OCI-LY3 (cell line): Measurements from ENCODE around the gene AVEN.
"Not testable (repeated sequence)": the region's sequence is repeated elsewhere in the genome, so short reads cannot be mapped to it uniquely, and the experiment has no call there.

ENCODE experiments used
- H2AFZ ChIP-seq: fragments of 200-600, 300-600 bp; shearing (Covaris generic); 2 replicates; pipeline ENCODE4 v1.6.0; 2014; ENCODE audit warnings: antibody characterized with exemption, low read depth, low read length
- H3K27ac ChIP-seq: fragments of 200-600, 300-600 bp; sonication (generic); 2 replicates; pipeline ENCODE4 v1.5.1; 2014; ENCODE audit warnings: mild to moderate bottlenecking, low read length, moderate library complexity, mixed read lengths
- H3K27me3 ChIP-seq: fragments of 200-600, 300-600 bp; sonication (generic); 2 replicates; pipeline ENCODE4 v1.6.1; 2014; ENCODE audit warnings: low read depth, low read length, mixed read lengths
- H3K36me3 ChIP-seq: fragments of 200-600, 300-600 bp; sonication (generic); replicated peaks from 2 replicates; pipeline ENCODE3; 2014; ENCODE audit warnings: low read depth, low read length, mixed read lengths
- H3K4me1 ChIP-seq: fragments of 300-600, 200-600 bp; sonication (generic); 2 replicates; pipeline ENCODE4 v1.6.1; 2014; ENCODE audit warnings: low read length, mixed read lengths
- H3K4me2 ChIP-seq: fragments of 200-600, 300-600 bp; sonication (generic); 2 replicates; pipeline ENCODE4 v1.6.1; 2014; ENCODE audit warnings: low read length, mixed read lengths
- H3K4me3 ChIP-seq: fragments of 300-600, 200-600 bp; sonication (generic); 2 replicates; pipeline ENCODE4 v1.5.1; 2014; ENCODE audit warnings: antibody characterized with exemption, mild to moderate bottlenecking, low read length, moderate library complexity
- H3K79me2 ChIP-seq: fragments of 300-600, 200-600 bp; shearing (Covaris generic); 2 replicates; pipeline ENCODE4 v1.6.1; 2014; ENCODE audit warnings: mild to moderate bottlenecking, low read length, mixed read lengths
- H3K9ac ChIP-seq: fragments of 300-600, 200-600 bp; shearing (Covaris generic); 2 replicates; pipeline ENCODE4 v1.6.0; 2014; ENCODE audit warnings: mild to moderate bottlenecking, low read length, moderate library complexity
- H3K9me3 ChIP-seq: fragments of 200-600, 300-600 bp; shearing (Covaris generic); 2 replicates; pipeline ENCODE4 v1.6.1; 2014; ENCODE audit warnings: low read length, mixed read lengths; ENCODE audit not compliant: insufficient read depth
- H4K20me1 ChIP-seq: fragments of 200-600, 300-600 bp; sonication (generic); 2 replicates; pipeline ENCODE4 v1.6.1; 2016; ENCODE audit warnings: low read length, mixed read lengths; ENCODE audit not compliant: insufficient read depth
- CTCF ChIP-seq: fragments of 200-600, 300-600 bp; sonication (generic); IDR thresholded peaks from 2 replicates; pipeline ENCODE4 v1.5.1; 2014; ENCODE audit warnings: antibody characterized with exemption, low read length, low read depth
- EZH2phosphoT487 ChIP-seq: fragments of 200-600 bp; shearing (Covaris generic); IDR thresholded peaks from 2 replicates; pipeline ENCODE4 v1.6.1; 2018; ENCODE audit warnings: antibody characterized with exemption, mixed run types, low read depth

AVEN gene

GRCh38 chr15:33830351-33830750 is 208.7 kb downstream of the AVEN start:
- H3K4me1 ChIP-seq = no peaks in the 10 kb centered on the region
- H3K79me2 ChIP-seq = no peaks in the 10 kb centered on the region
- TF ChIP-seq EZH2phosphoT487 (no peak), CTCF (no peak)
- no peak overlapping the region for H3K4me3 ChIP-seq
- no peaks in the 10 kb centered on the region for H4K20me1 ChIP-seq
- no peak overlapping the region for H2AFZ ChIP-seq
- no peak overlapping the region for H3K9ac ChIP-seq
- H3K4me2 ChIP-seq = no peak overlapping the region
- no peaks in the 10 kb centered on the region for H3K9me3 ChIP-seq
- peaks cover 7% of the 10 kb centered on the region; the same call in 1 of the 2 replicates for H3K27me3 ChIP-seq
- no peaks in the 10 kb centered on the region for H3K36me3 ChIP-seq
- H3K27ac ChIP-seq = no peak overlapping the region

GRCh38 chr15:33826201-33826600 is 212.8 kb downstream of the AVEN start:
- Histone ChIP-seq H3K9me3 (no peaks in the 10 kb centered on the region), H3K27ac (no peak overlapping the region), H2AFZ (no peak overlapping the region), H4K20me1 (no peaks in the 10 kb centered on the region), H3K4me3 (no peak overlapping the region), H3K27me3 (peaks cover 7% of the 10 kb centered on the region; the same call in 1 of the 2 replicates), H3K4me1 (no peaks in the 10 kb centered on the region), H3K36me3 (no peaks in the 10 kb centered on the region), H3K79me2 (no peaks in the 10 kb centered on the region), H3K9ac (no peak overlapping the region), H3K4me2 (no peak overlapping the region)
- TF ChIP-seq CTCF (no peak), EZH2phosphoT487 (no peak)

- Histone ChIP-seq H3K4me1 (no peaks in the 10 kb centered on the region), H3K9ac (no peak overlapping the region), H3K27me3 (peaks cover 2% of the 10 kb centered on the region; the same call in 1 of the 2 replicates), H3K9me3 (no peaks in the 10 kb centered on the region), H2AFZ (no peak overlapping the region), H3K27ac (no peak overlapping the region), H3K79me2 (no peaks in the 10 kb centered on the region), H3K4me2 (no peak overlapping the region), H3K4me3 (no peak overlapping the region), H3K36me3 (no peaks in the 10 kb centered on the region), H4K20me1 (no peaks in the 10 kb centered on the region)
- TF ChIP-seq EZH2phosphoT487 = no peak
- no peak for TF ChIP-seq CTCF
Observed at GRCh38 chr15:33825453-33825852, 213.6 kb downstream of the AVEN start.

- no peaks in the 10 kb centered on the region for H3K4me1 ChIP-seq
- H3K79me2 ChIP-seq = no peaks in the 10 kb centered on the region
- no peak overlapping the region for H3K27ac ChIP-seq
- no peaks in the 10 kb centered on the region for H3K9me3 ChIP-seq
- no peak for TF ChIP-seq EZH2phosphoT487
- no peaks in the 10 kb centered on the region for H4K20me1 ChIP-seq
- H3K36me3 ChIP-seq = no peaks in the 10 kb centered on the region
- no peak overlapping the region for H2AFZ ChIP-seq
- H3K4me2 ChIP-seq = no peak overlapping the region
- no peak overlapping the region for H3K9ac ChIP-seq
- no peak overlapping the region for H3K4me3 ChIP-seq
- H3K27me3 ChIP-seq = no peaks in the 10 kb centered on the region
Observed at GRCh38 chr15:33823119-33823518, 215.9 kb downstream of the AVEN start.

GRCh38 chr15:33822479-33822878 is 216.5 kb downstream of the AVEN start:
- H3K4me1 ChIP-seq = no peaks in the 10 kb centered on the region
- H3K4me2 ChIP-seq = no peak overlapping the region
- TF ChIP-seq EZH2phosphoT487 = no peak
- H3K9ac ChIP-seq = no peak overlapping the region
- H4K20me1 ChIP-seq = no peaks in the 10 kb centered on the region
- H3K9me3 ChIP-seq = no peaks in the 10 kb centered on the region
- no peaks in the 10 kb centered on the region for H3K36me3 ChIP-seq
- no peaks in the 10 kb centered on the region for H3K79me2 ChIP-seq
- H3K4me3 ChIP-seq = no peak overlapping the region
- H3K27me3 ChIP-seq = no peaks in the 10 kb centered on the region
- no peak overlapping the region for H3K27ac ChIP-seq
- H2AFZ ChIP-seq = no peak overlapping the region

- H3K4me2 ChIP-seq, H3K79me2 ChIP-seq, H4K20me1 ChIP-seq, H3K27ac ChIP-seq, H3K36me3 ChIP-seq, H2AFZ ChIP-seq, H3K4me1 ChIP-seq, H3K27me3 ChIP-seq, H3K9me3 ChIP-seq, H3K9ac ChIP-seq, H3K4me3 ChIP-seq: not testable (repeated sequence)
Observed at GRCh38 chr15:33819499-33819898, 219.5 kb downstream of the AVEN start.
